Measurements from ENCODE around the gene ATAD1.

GRCh38 chr10:87790185-87790584, 27.8 kb downstream of the ATAD1 start:
- TF ChIP-seq CTCF (IDR thresholded peaks at IDR 0.05) (no peak), EP300 (IDR thresholded peaks at IDR 0.05) (no peak), POLR2A (IDR thresholded peaks at IDR 0.05) (no peak), POLR2AphosphoS5 (IDR thresholded peaks at IDR 0.05) (no peak)

Data from gastroesophageal sphincter (tissue), 3 donors.